ENCODE results near the gene DLGAP4.

GRCh38 chr20:36391955-36392354 lies 85.8 kb downstream of the DLGAP4 start:
- no peak for TF ChIP-seq EZH2 (IDR thresholded peaks at IDR 0.05; ENCODE audit: insufficient read depth, poor library complexity, severe bottlenecking)
- no peak for TF ChIP-seq EZH2phosphoT487 (IDR thresholded peaks at IDR 0.05; ENCODE audit: insufficient read depth, low read depth)
